DND-41 (cell line): Measurements from ENCODE around the gene SMIM3.
"Not testable (repeated sequence)": the region's sequence is repeated elsewhere in the genome, so short reads cannot be mapped to it uniquely, and the experiment has no call there.

ENCODE experiments used
- ATAC-seq: fragments of 200-7000 bp; cut with Tn5 transposase; 3 replicates; pipeline ENCODE4 v1.9.1; 2021; ENCODE audit warnings: low read depth; ENCODE audit not compliant: insufficient read depth
- DNase-seq: peaks from one replicate; pipeline ENCODE4 v3.0.0-alpha.2; 2020
- H2AFZ ChIP-seq: 2 replicates; pipeline ENCODE4 v1.6.0; 2012; ENCODE audit warnings: low read depth, low read length
- H3K27ac ChIP-seq: 2 replicates; pipeline ENCODE4 v1.5.1; 2012; ENCODE audit warnings: low read length, inconsistent platforms
- H3K27me3 ChIP-seq: fragments of 200-600 bp; sonication (generic); 2 replicates; pipeline ENCODE4 v1.6.0; 2012; ENCODE audit warnings: low read length, mild to moderate bottlenecking, inconsistent platforms; ENCODE audit not compliant: insufficient read depth, poor library complexity
- H3K36me3 ChIP-seq: 2 replicates; pipeline ENCODE4 v1.5.1; 2012; ENCODE audit warnings: low read length, inconsistent platforms; ENCODE audit not compliant: insufficient read depth
- H3K4me1 ChIP-seq: 2 replicates; pipeline ENCODE4 v1.5.1; 2012; ENCODE audit warnings: mild to moderate bottlenecking, low read length; ENCODE audit not compliant: insufficient read depth
- H3K4me2 ChIP-seq: 2 replicates; pipeline ENCODE4 v1.6.0; 2012; ENCODE audit warnings: mild to moderate bottlenecking, moderate library complexity, low read length, inconsistent platforms; ENCODE audit not compliant: insufficient read depth
- H3K4me3 ChIP-seq, 2 experiments: fragments of 200-600 bp in 1 of 2; shearing (Covaris generic) in 1 of 2; 2 replicates each; pipeline ENCODE4 v1.5.1; 2012 to 2016; ENCODE audit warnings: inconsistent platforms in 2 of 2, low read length in 2 of 2, mild to moderate bottlenecking in 2 of 2, low read depth in 1 of 2, moderate library complexity in 1 of 2
- H3K79me2 ChIP-seq: 2 replicates; pipeline ENCODE4 v1.6.0; 2012; ENCODE audit warnings: low read length, inconsistent platforms; ENCODE audit not compliant: insufficient read depth
- H3K9ac ChIP-seq: 2 replicates; pipeline ENCODE4 v1.6.0; 2012; ENCODE audit warnings: low read depth, mild to moderate bottlenecking, inconsistent platforms, low read length, moderate library complexity
- H3K9me3 ChIP-seq: 2 replicates; pipeline ENCODE4 v1.5.1; 2012; ENCODE audit warnings: low read length, moderate library complexity, mild to moderate bottlenecking, inconsistent platforms; ENCODE audit not compliant: insufficient read depth, severe bottlenecking
- H4K20me1 ChIP-seq: 2 replicates; pipeline ENCODE4 v1.6.0; 2012; ENCODE audit warnings: low read length; ENCODE audit not compliant: insufficient read depth
- EZH2 ChIP-seq: IDR thresholded peaks from 3 replicates; pipeline ENCODE4 v1.6.1; 2012; ENCODE audit warnings: borderline replicate concordance, low read depth, mild to moderate bottlenecking, moderate library complexity, low read length, inconsistent platforms; ENCODE audit not compliant: severe bottlenecking
- TF ChIP-seq, protein P1 (sequence below): IDR thresholded peaks from 2 replicates; pipeline ENCODE4 v1.5.1; 2012; ENCODE audit warnings: borderline replicate concordance, low read length, moderate library complexity, mild to moderate bottlenecking; ENCODE audit not compliant: poor library complexity, severe bottlenecking; ENCODE audit errors: extremely low read depth

The SMIM3 gene

DNA sequence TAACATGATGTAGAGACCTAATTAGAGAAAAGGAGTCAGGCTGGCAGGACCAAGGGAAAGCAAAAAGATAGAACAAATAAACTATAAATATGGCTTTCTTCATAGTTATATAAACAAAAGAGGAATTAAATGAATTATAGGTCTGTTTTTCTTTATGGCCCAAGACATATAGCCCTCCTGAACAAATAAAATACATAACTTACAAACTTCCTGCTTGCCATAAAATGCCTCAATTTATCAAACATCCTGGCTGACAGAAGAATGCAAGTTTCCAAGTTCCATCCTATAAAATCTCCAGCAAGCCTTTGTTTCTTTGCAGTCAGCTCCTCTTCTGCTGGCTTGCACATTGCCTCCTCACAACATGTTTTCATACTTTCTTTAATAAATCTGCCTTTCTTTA lies 36.5 kb downstream of the SMIM3 start:
- Histone ChIP-seq H3K9ac (no peak overlapping the region), H3K4me3 (no peak overlapping the region), H3K9me3 (no peaks in the 10 kb centered on the region), H3K27me3 (peaks cover 5% of the 10 kb centered on the region), H3K4me1 (no peaks in the 10 kb centered on the region), H3K79me2 (no peaks in the 10 kb centered on the region), H2AFZ (no peak overlapping the region), H3K27ac (no peak overlapping the region), H4K20me1 (no peaks in the 10 kb centered on the region), H3K36me3 (no peaks in the 10 kb centered on the region), H3K4me2 (no peak overlapping the region)
- ATAC-seq (no peak), DNase-seq (no peak)
- TF ChIP-seq, protein P1, sequence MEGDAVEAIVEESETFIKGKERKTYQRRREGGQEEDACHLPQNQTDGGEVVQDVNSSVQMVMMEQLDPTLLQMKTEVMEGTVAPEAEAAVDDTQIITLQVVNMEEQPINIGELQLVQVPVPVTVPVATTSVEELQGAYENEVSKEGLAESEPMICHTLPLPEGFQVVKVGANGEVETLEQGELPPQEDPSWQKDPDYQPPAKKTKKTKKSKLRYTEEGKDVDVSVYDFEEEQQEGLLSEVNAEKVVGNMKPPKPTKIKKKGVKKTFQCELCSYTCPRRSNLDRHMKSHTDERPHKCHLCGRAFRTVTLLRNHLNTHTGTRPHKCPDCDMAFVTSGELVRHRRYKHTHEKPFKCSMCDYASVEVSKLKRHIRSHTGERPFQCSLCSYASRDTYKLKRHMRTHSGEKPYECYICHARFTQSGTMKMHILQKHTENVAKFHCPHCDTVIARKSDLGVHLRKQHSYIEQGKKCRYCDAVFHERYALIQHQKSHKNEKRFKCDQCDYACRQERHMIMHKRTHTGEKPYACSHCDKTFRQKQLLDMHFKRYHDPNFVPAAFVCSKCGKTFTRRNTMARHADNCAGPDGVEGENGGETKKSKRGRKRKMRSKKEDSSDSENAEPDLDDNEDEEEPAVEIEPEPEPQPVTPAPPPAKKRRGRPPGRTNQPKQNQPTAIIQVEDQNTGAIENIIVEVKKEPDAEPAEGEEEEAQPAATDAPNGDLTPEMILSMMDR, result no peak
- TF ChIP-seq EZH2, result no peak

DNA sequence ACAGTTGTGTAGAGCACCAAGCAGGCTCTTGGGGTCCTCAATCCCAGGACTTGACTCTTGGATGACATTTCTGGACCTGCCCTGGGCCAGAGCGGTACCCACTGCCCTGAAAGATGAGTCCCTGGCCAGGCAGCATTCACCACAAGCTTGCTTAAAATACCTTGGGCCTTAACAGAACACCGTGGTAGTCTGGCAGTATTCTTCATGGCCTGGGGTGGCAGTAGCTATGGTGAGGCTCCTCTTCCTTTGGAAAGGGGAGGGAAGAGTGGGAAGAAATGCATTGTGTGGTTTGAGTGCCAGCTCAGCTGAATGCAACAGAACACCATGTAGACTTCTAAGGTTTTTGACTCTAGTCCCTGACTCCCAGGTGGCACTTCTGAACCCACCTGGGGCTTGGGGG lies 38.4 kb downstream of the SMIM3 start:
- Histone ChIP-seq H2AFZ (no peak overlapping the region), H3K36me3 (no peaks in the 10 kb centered on the region), H3K27me3 (peaks cover 5% of the 10 kb centered on the region), H3K4me3 (no peak overlapping the region), H3K27ac (no peak overlapping the region), H3K9me3 (no peaks in the 10 kb centered on the region), H3K79me2 (no peaks in the 10 kb centered on the region), H3K9ac (no peak overlapping the region), H3K4me1 (no peaks in the 10 kb centered on the region), H4K20me1 (no peaks in the 10 kb centered on the region), H3K4me2 (no peak overlapping the region)
- DNase-seq, result no peak
- TF ChIP-seq, protein P1, result no peak
- no peak for TF ChIP-seq EZH2
- no peak for ATAC-seq

GRCh38 chr5:150829744-150830143 lies 51.2 kb downstream of the SMIM3 start:
- no peaks in the 10 kb centered on the region for H3K36me3 ChIP-seq
- DNase-seq, result no peak
- no peak overlapping the region for H3K4me2 ChIP-seq
- no peak overlapping the region for H3K27ac ChIP-seq
- no peak for TF ChIP-seq EZH2
- TF ChIP-seq, protein P1, result no peak
- peaks cover 11% of the 10 kb centered on the region for H3K9me3 ChIP-seq
- H3K27me3 ChIP-seq, result no peaks in the 10 kb centered on the region
- H3K4me1 ChIP-seq, result no peaks in the 10 kb centered on the region
- H4K20me1 ChIP-seq, result no peaks in the 10 kb centered on the region
- H3K4me3 ChIP-seq, result no peak overlapping the region
- H2AFZ ChIP-seq, result no peak overlapping the region
- no peak for ATAC-seq
- no peak overlapping the region for H3K9ac ChIP-seq
- no peaks in the 10 kb centered on the region for H3K79me2 ChIP-seq

DNA sequence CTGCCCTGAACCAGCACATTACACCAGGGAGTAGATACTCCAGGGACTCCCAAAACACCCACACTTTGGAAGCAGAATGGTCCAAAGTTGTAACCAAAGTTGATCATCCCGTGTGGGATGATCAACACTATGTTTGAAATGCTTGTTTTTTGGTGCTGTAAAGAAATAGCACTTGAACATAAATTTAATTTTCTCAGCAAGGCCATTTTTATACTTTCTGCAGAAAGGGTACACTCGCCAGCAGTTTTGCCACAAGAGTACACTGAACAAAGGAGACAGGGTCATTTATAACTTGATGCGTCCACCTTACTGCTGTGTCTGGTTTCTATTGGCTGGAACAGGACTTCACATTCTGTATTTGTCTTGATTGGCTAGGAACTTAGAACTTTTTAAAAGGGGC lies 53.3 kb downstream of the SMIM3 start:
- not testable (repeated sequence) for H3K4me3 ChIP-seq, H3K36me3 ChIP-seq, H3K27ac ChIP-seq, H3K79me2 ChIP-seq, H3K4me1 ChIP-seq, ATAC-seq, DNase-seq, H3K4me2 ChIP-seq, H2AFZ ChIP-seq, H3K9ac ChIP-seq, H3K27me3 ChIP-seq, H4K20me1 ChIP-seq
- H3K9me3 ChIP-seq, result peaks cover 12% of the 10 kb centered on the region
